Stimulated activated CD4-positive, alpha-beta T cell treated with anti-CD3 and anti-CD28 coated beads, Interleukin-1b, Interleukin-23, amount 100 ng/mL, for 1 hour (primary cell): Measurements from ENCODE around the gene ZNF639.
"Not testable (repeated sequence)": the region's sequence is repeated elsewhere in the genome, so short reads cannot be mapped to it uniquely, and the experiment has no call there.

ENCODE experiments used
- DNase-seq, 2 donors: peaks; one replicate each; pipeline ENCODE4 v3.0.0-alpha.2; 2020; ENCODE audit warnings: low read depth in 2 of 2

Gene ZNF639, protein sequence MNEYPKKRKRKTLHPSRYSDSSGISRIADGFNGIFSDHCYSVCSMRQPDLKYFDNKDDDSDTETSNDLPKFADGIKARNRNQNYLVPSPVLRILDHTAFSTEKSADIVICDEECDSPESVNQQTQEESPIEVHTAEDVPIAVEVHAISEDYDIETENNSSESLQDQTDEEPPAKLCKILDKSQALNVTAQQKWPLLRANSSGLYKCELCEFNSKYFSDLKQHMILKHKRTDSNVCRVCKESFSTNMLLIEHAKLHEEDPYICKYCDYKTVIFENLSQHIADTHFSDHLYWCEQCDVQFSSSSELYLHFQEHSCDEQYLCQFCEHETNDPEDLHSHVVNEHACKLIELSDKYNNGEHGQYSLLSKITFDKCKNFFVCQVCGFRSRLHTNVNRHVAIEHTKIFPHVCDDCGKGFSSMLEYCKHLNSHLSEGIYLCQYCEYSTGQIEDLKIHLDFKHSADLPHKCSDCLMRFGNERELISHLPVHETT

DNA sequence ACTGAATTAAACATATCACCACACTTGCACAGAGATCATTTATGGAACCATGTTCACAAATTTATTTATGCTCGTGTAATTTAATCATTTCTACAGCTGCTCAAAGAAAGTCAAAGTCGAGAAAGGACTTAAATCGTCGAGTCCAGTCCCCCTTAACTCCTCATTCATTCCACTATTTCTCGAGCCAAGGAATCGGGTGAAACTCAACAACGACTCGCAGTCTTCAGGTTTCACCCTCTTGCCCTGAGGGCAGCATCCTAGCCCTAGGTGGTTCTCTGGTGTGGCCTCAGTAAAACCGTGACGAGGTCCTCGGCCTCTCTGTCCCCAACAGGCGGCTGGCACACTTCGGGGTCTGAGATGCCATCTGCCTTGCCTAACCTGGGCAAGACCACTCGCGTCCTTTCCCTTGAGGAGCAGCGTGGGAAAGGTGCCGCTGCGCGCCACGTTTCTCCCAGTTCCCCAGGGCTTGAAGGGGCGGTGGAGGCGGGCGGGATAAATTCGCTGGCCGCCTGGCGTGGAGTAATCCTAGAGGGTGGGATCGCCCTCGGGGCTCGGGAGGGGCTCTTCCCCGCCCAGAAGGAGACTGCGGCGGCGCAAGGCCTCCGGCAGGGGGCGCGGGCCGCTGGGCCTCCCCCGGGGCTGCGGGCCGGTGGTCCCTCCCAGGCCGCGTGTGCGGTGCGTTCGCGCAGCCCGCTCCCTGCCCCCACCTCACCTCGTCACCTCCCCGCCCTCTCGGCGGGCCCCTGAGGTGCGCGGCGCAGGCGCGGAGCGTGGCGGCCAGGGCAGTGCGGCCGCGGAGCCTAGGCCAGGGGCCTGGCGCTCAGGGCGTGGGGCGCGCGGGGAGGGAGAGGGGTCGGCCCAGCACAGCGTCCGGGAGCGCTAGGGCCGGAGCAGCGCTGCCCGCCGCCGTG, at the start of gene ZNF639:
TSS of gene ZNF639 (plus strand) at position 746 of the 911 bp plus-strand sequence. CDS start 5,263 bp downstream, outside the sequence.
- DNase-seq: peak; percentile 56 to 68

DNA sequence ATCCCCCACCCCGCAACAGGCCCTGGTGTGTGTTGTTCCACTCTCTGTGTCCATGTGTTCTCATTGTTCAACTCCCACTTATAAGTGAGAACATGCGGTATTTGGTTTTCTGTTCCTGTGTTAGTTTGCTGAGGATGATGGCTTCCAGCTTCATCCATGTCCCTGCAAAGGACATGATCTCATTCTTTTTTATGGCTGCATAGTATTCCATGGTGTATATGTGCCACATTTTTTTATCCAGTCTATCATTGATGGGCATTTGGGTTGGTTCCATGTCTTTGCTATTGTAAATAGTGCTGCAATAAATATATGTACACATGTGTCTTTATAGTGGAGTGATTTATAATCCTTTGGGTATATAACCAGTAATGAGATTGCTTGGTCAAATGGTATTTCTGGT, 48.4 kb upstream of the ZNF639 start:
- not testable (repeated sequence) for DNase-seq

DNA sequence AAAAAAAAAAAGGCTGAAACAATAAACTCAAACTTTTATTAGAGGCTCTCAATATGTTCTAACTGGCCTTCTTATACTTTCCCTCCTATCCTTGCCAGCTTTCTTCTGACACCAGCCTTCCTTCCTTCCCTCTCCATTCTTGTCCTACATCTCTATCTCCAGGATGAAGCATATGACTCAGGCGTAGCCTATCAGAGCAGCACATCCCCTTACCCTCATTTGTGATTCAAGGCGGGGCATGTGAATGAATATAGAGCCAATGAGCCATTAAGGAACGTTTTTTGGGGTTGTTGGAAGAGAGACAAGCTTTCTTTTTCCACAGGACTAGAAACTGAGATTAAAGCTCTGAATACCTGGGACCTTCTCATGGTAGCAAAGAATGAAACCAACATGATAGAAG, 46.8 kb upstream of the ZNF639 start:
- DNase-seq: no peak

DNA sequence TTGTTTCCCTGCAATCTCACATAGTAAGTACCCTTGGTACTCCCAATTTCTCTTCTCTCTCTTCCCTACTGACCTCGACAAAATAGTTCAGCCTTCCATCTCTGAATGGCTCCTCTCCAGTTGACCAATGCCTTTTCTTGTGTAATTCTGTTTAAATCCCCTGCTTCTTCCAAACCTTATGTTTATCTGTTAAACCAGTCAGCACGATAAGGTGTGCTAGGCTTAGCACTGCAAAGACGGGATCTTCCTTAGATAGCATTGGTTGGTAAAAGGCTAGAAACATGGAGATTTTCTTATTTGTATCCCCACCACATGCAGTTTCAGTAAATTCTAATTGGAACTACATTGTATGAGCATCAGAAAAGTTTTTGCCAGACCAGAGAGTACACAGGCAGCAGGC, 46.1 kb upstream of the ZNF639 start:
- no peak for DNase-seq

DNA sequence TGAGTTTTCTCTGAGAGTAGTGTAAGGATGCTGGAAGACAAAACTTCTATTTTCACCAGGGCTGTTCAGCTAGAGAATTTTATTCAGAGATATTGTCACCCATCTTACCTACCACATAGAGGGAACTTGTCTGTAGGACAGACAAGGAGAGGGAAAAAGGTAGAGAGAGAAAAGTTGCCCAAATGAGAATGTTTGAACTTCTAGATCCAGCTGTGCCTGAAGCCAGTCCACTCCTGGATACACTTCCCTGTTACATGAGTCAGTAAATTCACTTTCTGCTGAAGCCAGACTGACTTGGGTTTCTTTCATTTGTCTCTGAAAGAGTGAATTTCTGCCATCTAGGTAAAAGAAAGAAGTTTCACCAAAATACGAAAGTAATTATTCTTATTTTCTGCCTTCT, 44.7 kb upstream of the ZNF639 start:
- DNase-seq: no peak

DNA sequence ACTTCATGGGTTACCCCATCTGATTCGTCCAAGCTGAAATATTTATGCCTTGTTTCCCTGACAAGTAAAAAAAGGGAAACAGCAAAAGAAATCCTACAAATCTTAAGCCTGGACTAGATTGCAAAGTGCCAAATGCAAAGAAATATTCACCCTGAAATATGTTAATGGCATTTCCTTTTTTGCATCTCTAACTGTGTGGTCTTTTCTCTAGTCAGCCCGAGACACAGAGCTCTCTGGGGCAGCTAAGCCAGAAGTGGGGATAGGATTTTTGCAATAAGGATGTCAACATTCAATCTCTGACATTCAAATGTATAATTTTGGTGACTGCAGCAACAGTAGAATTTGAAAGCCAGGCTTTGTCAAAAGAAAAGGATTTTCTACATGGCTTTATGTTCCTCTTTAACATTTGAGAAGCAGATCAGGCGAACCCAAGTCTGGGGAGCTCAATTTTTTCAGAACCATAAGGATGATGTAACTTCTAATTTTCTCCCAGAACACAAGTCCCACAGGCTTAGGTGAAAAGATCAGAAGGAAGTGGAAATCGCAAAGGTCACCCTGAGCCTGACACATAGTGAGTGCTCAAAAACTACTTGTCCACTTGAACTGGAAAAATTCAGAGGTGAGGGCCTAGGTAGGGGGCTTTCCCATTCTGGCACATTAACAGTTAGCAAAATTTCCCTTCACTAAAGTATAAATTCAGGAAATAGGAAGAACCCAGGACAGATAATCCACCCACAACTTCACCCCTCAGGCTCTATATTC, 43.7 kb upstream of the ZNF639 start:
- no peak for DNase-seq

DNA sequence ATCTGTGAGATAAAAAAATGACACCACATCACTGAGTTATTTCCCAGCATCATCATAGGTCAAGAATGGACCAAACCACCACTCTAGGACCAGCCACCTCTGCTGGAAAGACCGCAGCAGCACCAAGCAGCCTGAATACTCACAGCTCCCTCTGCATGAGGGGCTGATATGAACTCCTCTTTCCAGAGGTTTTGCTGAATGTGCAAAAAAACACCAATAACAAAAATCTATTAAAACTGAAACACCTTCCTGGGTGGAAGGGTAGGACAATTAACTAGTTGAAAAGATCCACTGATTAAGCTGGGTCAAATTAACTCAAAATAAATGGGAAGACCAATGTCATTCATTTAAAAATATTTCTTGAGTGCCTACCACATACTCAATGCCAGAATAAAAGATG, 43.0 kb upstream of the ZNF639 start:
- DNase-seq: no peak

DNA sequence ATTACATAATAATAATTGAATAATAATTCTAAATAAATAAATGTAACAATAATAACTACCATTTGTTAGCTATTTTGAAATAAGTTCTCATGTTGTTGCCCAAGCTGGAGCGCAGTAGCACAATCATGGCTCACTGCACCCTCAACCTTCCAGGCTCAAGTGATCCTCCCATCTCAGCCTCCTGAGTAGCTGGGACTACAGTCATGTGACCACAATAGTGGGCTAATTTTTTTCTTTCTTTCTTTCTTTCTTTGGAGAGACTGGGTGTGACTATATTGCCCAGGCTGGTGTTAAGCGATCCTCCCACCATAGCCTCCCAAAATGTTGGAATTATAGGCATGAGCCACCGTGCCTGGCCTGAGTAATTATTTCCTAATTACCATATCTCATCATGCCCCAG, 41.0 kb upstream of the ZNF639 start:
- no peak for DNase-seq

DNA sequence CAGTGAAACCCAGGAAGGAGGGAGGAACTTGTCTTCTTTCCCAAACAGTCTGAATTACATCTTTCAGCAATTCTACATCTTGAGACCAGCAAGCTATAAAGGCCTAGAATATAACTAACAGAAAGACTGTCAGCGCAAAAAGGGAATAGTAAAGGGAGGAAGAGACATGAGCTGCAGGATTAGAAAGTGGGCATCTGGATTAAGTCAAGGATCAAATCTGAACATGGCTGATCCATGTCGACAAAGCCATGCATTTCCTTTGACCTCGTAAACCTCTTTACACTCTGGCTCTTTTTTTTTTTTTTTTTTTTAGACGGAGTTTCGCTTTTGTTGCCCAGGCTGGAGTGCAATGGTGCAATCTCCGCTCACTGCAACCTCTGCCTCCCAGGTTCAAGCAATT, 36.5 kb upstream of the ZNF639 start:
- DNase-seq: no peak

DNA sequence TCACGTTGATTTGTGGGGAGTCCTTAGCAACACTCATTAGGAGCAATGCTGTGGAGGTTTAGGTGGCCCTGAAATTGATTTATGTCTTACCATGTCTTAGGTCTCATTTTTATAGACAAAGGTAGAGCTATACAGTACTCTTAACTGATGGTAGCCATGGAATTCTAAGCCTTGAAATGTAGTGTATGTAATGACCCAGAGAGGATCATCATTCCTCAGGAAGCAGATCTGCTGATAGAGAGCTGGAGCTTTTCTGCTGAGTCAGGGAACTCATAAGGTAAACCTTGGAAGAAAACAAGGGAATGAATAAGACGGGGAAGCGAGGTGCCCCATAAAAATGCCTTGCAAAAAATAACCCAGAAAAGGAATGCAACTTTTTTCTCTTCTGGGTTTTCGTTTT, 34.0 kb upstream of the ZNF639 start:
- no peak for DNase-seq

DNA sequence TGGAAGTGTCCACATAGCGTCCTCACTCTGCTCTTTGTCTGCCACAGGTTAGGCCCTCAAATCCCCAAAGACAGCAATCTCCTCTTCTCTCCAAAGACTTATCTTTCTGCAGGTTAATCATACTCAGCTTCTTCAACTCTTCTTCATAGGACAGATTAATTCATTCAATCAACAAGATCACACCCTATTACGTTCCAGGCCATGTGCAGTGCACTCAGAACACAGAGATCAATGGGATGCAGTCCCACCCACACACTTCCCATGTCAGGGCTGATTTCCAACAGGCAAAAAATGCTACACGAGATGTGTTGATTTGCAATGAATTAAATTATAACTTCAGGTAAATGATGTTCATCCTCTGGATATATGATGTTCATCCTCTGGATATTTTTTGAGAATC, 33.5 kb upstream of the ZNF639 start:
- no peak for DNase-seq

DNA sequence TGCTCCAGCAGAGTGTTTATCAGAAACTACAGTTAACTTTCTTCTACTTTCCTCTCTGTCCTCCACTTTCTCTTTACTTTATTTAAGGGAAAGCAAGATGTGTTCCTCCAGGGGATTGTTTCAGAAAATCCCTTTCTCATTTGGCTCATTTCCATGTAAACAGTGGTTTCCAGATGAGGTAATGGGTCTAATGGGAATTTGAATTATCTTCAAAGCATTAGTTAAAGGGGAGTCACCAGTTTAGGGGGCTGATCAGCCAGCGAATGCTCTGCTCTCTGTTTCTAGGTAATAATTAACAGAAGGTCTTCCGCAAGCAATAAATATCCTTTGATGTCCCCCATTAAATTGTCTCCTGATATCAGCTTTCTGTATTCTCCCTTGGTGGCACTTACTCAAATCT, 30.4 kb upstream of the ZNF639 start:
- DNase-seq: no peak

DNA sequence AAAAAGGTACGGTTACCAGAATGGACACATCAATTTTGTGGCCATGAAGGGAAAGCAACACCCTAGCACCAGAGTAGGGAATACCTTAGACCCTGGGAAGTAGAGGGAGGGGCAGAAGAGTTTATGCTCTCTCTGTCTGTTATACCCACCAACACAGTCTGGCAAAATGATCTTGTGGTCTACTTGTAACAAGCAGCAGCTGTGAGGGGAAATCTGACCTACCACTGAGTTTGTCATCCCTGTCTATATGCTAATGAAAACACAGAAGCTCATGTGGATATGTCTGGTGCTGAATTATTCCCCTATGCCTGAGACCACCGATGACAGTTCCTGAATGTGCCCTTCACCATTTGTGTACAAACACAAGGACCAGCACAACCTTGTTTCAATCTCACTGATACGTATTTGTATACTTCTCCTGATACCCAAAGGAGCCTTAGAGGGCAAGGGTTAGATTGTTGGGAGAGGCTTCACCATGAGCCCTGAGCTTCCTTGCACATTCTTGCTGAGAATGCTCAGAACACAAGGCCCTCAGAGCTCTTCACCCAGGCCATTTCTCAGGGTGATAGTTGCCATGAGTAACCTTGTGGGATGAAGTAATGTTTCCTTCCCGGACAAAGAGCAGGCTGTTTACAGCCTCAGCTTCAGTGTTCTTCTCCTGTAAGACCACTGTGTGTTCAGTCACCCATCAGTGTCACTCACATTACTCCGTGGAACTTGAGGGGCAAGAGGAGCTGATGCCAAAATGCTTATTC, 24.7 kb upstream of the ZNF639 start:
- DNase-seq: no peak

DNA sequence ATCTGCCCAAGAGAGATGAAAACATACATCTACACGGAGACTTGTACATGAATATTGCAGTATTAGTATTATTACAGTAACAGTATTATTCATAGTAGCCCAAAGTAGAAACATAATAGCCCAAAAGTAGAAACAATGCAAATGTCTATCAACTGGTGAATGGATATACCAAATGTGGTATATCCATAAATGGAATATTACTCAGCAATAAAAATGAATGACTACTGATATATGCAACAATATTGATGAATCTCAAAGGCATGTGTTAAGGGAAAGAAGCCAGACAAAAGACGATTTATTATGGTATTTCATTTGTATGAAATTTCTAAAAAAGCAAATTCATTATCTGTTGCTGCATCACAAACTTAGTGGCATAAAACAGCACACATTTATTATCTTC, 23.5 kb upstream of the ZNF639 start:
- no peak for DNase-seq

DNA sequence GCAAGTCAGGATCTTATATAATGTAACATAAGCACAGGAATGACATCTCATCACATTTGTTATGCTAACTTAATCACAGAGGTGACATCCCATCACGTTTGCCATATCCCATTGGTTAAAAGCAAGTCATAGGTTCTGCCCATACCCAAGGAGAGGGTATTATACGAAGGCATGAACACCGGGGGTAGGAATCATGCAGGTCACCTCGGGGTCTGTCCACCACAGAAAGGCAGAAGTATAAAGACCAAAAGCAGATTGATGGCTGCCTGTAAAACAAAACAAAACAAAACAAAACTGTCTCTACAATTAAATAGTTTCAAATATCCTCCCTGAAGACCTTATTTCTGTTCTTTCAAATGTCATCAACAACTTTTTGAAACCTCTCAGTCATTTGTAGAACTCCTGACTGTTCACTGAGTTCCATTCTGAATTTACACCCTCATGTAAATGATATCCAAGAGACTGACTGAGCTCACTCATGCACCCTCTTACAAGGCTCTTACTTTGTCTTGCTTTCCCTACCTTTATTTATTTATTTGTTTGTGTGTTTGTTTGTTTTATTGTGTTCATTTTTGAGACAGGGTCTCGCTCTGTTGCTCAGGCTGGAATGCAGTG, 22.7 kb upstream of the ZNF639 start:
- DNase-seq: no peak

DNA sequence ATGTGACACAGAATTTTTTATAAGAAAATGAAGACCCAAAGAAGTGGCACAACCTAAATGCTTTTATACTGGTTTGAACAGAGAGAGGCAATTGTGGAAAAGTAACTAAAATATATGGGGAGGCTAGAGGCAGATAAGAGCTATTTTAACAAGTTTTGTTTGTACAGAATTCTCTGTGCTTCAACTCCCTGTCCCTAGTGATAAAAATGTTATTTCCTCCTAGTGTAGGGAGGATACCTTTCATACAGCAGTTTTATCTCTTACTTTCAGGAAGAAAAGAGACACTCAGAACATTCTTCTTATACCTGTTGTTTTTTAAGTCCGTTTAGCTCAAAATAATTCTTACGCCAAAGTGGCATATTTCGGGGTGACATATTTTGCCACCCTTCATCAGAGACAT, 21.2 kb upstream of the ZNF639 start:
- no peak for DNase-seq

DNA sequence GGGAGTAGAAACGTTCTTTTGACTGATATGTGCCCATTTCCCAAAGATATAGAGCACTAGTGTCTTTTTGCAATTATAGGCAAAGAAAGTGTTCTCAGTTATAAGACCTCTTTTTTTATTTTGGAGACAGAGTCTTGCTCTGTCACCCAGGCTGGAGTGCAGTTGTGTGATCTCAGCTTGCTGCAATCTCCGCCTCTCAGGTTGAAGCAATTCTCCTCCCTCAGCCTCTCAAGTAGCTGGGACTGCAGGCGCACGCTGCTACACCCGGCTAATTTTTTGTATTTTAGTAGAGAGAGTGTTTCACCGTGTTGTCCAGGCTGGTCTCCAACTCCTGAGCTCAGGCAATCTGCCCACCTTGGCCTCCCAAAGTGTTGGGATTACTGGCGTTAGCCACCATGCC, 20.7 kb upstream of the ZNF639 start:
- DNase-seq: no peak

DNA sequence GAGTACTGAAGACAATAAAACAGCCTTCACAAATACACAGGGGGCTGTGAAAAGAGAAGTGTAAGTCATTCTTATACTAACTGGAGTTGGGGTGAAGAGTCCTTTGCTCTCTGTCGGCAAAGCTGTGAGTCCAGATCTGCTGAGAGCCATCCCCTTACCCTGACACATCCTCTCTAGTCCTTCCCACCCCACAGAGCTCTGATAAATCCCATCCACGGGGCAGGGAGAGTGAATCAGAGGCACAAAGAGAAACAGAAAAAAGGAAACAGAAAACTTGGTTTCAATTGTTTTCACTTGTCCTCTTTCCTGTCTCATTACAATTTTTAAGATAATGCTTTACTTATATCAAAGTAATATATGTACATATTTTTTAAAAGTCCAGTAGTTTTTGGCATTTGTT, 18.2 kb upstream of the ZNF639 start:
- no peak for DNase-seq

DNA sequence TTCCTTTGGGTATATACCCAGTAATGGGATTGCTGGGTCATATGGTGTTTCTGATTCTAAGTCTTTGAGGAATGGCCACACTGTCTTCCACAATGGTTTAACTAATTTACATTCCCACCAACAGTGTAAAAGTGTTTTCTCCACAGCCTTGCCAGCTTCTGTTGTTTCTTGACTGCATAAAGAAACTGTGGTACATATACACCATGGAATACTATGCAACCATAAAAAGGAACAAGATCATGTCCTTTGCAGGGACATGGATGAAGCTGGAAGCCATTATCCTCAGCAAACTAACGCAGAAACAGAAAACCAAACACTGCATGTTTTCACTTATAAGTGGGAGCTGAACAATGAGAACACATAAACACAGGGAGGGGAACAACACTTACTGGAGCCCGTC, 15.5 kb upstream of the ZNF639 start:
- not testable (repeated sequence) for DNase-seq

DNA sequence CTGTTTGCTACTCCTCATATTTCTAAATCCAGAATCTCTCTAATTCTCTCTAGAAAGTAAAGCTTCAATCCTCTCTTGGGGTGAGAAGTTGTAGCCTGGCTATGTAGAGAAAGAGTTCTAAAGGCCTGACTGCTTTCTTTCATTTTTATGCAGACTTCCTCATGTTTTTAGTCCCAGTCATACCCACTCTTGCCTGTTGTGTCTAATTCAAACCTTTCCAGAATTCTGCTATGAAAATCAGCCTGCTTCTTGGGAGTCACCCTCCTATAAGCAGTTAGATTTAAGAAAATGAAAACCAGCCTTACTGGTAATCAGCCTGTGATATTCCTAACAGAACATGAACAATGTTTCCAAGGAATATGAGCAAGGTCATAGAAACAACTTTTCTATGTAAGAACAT, 14.8 kb upstream of the ZNF639 start:
- no peak for DNase-seq
